ENCODE results near the gene SARS2. TPM values are rescaled to one million over a fixed set of nuclear protein-coding genes. Genes with fewer than 3 reads are reported as not detected.
A peak's percentile ranks its signal among the peaks of the same experiment; 100 is the strongest.

SARS2 gene
- total RNA-seq, 1 donor from 2014 or later = 45.8 TPM

DNA sequence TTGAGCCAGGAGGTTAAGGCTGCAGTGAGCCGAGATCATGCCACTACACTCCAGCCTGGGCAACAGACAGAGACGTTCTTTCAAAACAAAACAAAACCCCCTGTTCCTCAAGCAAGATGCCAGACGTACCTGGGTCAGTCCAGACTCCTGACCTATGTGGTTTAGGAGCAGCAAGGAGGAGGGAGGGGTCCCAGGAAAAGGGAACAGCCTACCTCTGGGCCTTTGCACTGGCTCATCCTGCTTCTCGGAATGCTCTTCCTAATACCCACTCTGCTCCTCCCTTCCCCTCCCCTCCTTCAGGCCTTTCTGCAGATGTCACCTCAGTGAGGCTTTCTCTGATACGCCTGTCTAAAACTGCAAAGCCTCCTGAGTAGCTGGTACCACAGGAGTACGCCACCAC lies 62.0 kb downstream of the SARS2 start:
- DNase-seq (ENCODE audit: low spot score) = no peak
- Histone ChIP-seq H3F3A (ENCODE audit: low read depth) (peaks cover 2% of the 10 kb centered on the region), H3K9me3 (ENCODE audit: low read depth) (no peaks in the 10 kb centered on the region), H3K4me1 (peaks cover 3% of the 10 kb centered on the region), H3K27me3 (peaks cover 17% of the 10 kb centered on the region), H3K9ac (no peak overlapping the region), H3K79me2 (ENCODE audit: low read depth) (no peaks in the 10 kb centered on the region), H2AFZ (replicated peaks) (no peak overlapping the region), H3K4me3 (no peak overlapping the region), H3K27ac (no peak overlapping the region), H3K36me3 (no peaks in the 10 kb centered on the region), H4K20me1 (ENCODE audit: low read depth) (no peaks in the 10 kb centered on the region), H3K4me2 (no peak overlapping the region)
- Mint-ChIP-seq H3K4me3 (peak overlapping the region; percentile 46), H3K36me3 (no peaks in the 10 kb centered on the region), H3K27ac (no peak overlapping the region), H3K9me3 (peaks cover 4% of the 10 kb centered on the region), H3K27me3 (ENCODE audit: insufficient read depth, low read depth) (peaks cover 12% of the 10 kb centered on the region), H3K4me1 (peaks cover 20% of the 10 kb centered on the region)
- TF ChIP-seq EZH2phosphoT487 (IDR thresholded peaks at IDR 0.05) (no peak), EZH2 (IDR thresholded peaks at IDR 0.05) (no peak)
- TF ChIP-seq, protein P1, sequence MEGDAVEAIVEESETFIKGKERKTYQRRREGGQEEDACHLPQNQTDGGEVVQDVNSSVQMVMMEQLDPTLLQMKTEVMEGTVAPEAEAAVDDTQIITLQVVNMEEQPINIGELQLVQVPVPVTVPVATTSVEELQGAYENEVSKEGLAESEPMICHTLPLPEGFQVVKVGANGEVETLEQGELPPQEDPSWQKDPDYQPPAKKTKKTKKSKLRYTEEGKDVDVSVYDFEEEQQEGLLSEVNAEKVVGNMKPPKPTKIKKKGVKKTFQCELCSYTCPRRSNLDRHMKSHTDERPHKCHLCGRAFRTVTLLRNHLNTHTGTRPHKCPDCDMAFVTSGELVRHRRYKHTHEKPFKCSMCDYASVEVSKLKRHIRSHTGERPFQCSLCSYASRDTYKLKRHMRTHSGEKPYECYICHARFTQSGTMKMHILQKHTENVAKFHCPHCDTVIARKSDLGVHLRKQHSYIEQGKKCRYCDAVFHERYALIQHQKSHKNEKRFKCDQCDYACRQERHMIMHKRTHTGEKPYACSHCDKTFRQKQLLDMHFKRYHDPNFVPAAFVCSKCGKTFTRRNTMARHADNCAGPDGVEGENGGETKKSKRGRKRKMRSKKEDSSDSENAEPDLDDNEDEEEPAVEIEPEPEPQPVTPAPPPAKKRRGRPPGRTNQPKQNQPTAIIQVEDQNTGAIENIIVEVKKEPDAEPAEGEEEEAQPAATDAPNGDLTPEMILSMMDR (IDR thresholded peaks at IDR 0.05) = no peak

DNA sequence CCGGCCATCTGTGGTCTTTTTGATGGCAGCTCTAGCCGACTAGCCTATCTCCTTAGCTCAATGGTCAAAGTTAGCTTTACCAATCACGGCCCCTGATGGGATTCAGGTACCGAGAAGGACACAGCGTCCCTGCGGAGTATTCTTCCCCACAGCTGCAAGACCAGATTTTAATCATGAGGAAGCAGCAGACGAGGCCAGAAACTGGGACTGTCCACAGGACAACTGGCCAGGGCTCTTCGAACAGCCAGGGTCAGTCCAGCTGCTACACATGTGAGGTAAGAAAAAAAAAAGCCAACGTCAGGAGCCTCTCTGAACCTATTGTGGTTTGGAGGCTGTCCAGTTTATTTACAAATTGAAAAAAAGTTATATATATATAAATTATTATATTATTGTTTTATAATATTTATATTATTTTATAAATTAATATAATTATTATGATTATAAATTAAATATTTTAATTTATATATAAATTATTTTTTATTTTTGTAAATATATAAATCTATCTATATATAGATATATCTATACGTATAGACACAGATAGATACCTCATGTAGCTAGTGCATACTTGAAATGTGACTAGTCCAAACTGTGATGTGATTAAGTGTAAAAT lies 63.3 kb downstream of the SARS2 start:
- H3K4me2 ChIP-seq = no peak overlapping the region
- no peak overlapping the region for H2AFZ ChIP-seq (replicated peaks)
- H3K4me1 Mint-ChIP-seq = peaks cover 16% of the 10 kb centered on the region
- H3K36me3 Mint-ChIP-seq = no peaks in the 10 kb centered on the region
- H3K79me2 ChIP-seq (ENCODE audit: low read depth) = no peaks in the 10 kb centered on the region
- H3K27ac ChIP-seq = no peak overlapping the region
- H3K4me3 Mint-ChIP-seq = no peak overlapping the region
- H3K9me3 Mint-ChIP-seq = peaks cover 4% of the 10 kb centered on the region
- H3K9ac ChIP-seq = no peak overlapping the region
- H4K20me1 ChIP-seq (ENCODE audit: low read depth) = no peaks in the 10 kb centered on the region
- peaks cover 17% of the 10 kb centered on the region for H3K27me3 ChIP-seq
- H3K9me3 ChIP-seq (ENCODE audit: low read depth) = no peaks in the 10 kb centered on the region
- DNase-seq (ENCODE audit: low spot score) = no peak
- H3K4me1 ChIP-seq = peaks cover 3% of the 10 kb centered on the region
- H3K4me3 ChIP-seq = no peak overlapping the region
- H3K27me3 Mint-ChIP-seq (ENCODE audit: insufficient read depth, low read depth) = peaks cover 10% of the 10 kb centered on the region
- TF ChIP-seq EZH2phosphoT487 (IDR thresholded peaks at IDR 0.05) = no peak
- TF ChIP-seq EZH2 (IDR thresholded peaks at IDR 0.05) = no peak
- TF ChIP-seq, protein P1 (IDR thresholded peaks at IDR 0.05) = no peak
- no peak overlapping the region for H3K27ac Mint-ChIP-seq
- peaks cover 4% of the 10 kb centered on the region for H3F3A ChIP-seq (ENCODE audit: low read depth)
- H3K36me3 ChIP-seq = no peaks in the 10 kb centered on the region

Other genes starting within 250 kb of the SARS2 start
- 1.0 and 4.9 TPM in 2 replicates for gene CAPN12, start 186.3 kb downstream of the SARS2 start, total RNA-seq (ENCODE audit: low replicate concordance)
- gene LGALS7, start 157.2 kb downstream of the SARS2 start, total RNA-seq (ENCODE audit: low replicate concordance) = not detected in 2 replicates
- gene LGALS7B, start 141.6 kb downstream of the SARS2 start, total RNA-seq (ENCODE audit: low replicate concordance) = not detected in 2 replicates
- 0.31 TPM in 1 of 2 replicates, not detected in the other for gene LGALS4, start 117.8 kb downstream of the SARS2 start, total RNA-seq (ENCODE audit: low replicate concordance)
- gene ECH1, start 99.0 kb downstream of the SARS2 start, total RNA-seq (ENCODE audit: low replicate concordance) = 52.2 and 92.9 TPM in 2 replicates
- 436 and 583 TPM in 2 replicates for gene HNRNPL, start 80.8 kb downstream of the SARS2 start, total RNA-seq (ENCODE audit: low replicate concordance)
- gene RINL, start 52.5 kb downstream of the SARS2 start, total RNA-seq (ENCODE audit: low replicate concordance) = 4.7 and 5.4 TPM in 2 replicates
- 10.9 and 15.2 TPM in 2 replicates for gene SIRT2, start 31.1 kb downstream of the SARS2 start, total RNA-seq (ENCODE audit: low replicate concordance)
- gene NFKBIB, start 30.8 kb downstream of the SARS2 start, total RNA-seq (ENCODE audit: low replicate concordance) = 8.3 and 11.5 TPM in 2 replicates
- 1.1 and 1.3 TPM in 2 replicates for gene CCER2, start 18.6 kb downstream of the SARS2 start, total RNA-seq (ENCODE audit: low replicate concordance)
- gene MRPS12, start 181 bp upstream of the SARS2 start, total RNA-seq (ENCODE audit: low replicate concordance) = 9.2 and 23.9 TPM in 2 replicates
- gene FBXO17, start 45.0 kb upstream of the SARS2 start, total RNA-seq (ENCODE audit: low replicate concordance) = 8.3 and 24.9 TPM in 2 replicates
- 3.1 and 7.9 TPM in 2 replicates for gene FBXO27, start 101.8 kb upstream of the SARS2 start, total RNA-seq (ENCODE audit: low replicate concordance)
- 0.22 TPM in 1 of 2 replicates, not detected in the other for gene ACP7, start 153.6 kb upstream of the SARS2 start, total RNA-seq (ENCODE audit: low replicate concordance)
- gene PAK4, start 195.0 kb upstream of the SARS2 start, total RNA-seq (ENCODE audit: low replicate concordance) = 9.7 and 34.3 TPM in 2 replicates